ENCODE measurements around the gene CLDN9.

The CLDN9 gene

GRCh38 chr16:2963723-2964474 is 48.8 kb upstream of the CLDN9 start, which contains the start of gene KREMEN2:
Gene KREMEN2 (plus strand): TSS chr16:2964275. CDS start chr16:2964521, 246 bp downstream.
- ATAC-seq: peak; percentile 36
- TF ChIP-seq, protein P1, sequence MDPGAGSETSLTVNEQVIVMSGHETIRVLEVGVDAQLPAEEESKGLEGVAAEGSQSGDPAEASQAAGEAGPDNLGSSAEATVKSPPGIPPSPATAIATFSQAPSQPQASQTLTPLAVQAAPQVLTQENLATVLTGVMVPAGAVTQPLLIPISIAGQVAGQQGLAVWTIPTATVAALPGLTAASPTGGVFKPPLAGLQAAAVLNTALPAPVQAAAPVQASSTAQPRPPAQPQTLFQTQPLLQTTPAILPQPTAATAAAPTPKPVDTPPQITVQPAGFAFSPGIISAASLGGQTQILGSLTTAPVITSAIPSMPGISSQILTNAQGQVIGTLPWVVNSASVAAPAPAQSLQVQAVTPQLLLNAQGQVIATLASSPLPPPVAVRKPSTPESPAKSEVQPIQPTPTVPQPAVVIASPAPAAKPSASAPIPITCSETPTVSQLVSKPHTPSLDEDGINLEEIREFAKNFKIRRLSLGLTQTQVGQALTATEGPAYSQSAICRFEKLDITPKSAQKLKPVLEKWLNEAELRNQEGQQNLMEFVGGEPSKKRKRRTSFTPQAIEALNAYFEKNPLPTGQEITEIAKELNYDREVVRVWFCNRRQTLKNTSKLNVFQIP (CRISPR knock-in tag; IDR thresholded peaks at IDR 0.05; ENCODE audit: borderline replicate concordance, low read depth): no peak
- no peak for TF ChIP-seq CSDC2 (CRISPR knock-in tag; IDR thresholded peaks at IDR 0.05)
- TF ChIP-seq ZFP3 (CRISPR knock-in tag; IDR thresholded peaks at IDR 0.05): no peak
- no peak for TF ChIP-seq ESRRG (CRISPR knock-in tag; IDR thresholded peaks at IDR 0.05)
- no peak for TF ChIP-seq OSR1 (CRISPR knock-in tag; IDR thresholded peaks at IDR 0.05)
- TF ChIP-seq PPARA (CRISPR knock-in tag; IDR thresholded peaks at IDR 0.05; ENCODE audit: borderline replicate concordance): no peak
- TF ChIP-seq, protein P2, sequence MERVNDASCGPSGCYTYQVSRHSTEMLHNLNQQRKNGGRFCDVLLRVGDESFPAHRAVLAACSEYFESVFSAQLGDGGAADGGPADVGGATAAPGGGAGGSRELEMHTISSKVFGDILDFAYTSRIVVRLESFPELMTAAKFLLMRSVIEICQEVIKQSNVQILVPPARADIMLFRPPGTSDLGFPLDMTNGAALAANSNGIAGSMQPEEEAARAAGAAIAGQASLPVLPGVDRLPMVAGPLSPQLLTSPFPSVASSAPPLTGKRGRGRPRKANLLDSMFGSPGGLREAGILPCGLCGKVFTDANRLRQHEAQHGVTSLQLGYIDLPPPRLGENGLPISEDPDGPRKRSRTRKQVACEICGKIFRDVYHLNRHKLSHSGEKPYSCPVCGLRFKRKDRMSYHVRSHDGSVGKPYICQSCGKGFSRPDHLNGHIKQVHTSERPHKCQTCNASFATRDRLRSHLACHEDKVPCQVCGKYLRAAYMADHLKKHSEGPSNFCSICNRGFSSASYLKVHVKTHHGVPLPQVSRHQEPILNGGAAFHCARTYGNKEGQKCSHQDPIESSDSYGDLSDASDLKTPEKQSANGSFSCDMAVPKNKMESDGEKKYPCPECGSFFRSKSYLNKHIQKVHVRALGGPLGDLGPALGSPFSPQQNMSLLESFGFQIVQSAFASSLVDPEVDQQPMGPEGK (CRISPR knock-in tag; IDR thresholded peaks at IDR 0.05; ENCODE audit: borderline replicate concordance): no peak
- TF ChIP-seq SNAI2 (CRISPR knock-in tag; IDR thresholded peaks at IDR 0.05): no peak
- no peak for TF ChIP-seq ISL1 (CRISPR knock-in tag; IDR thresholded peaks at IDR 0.05)
- no peak for TF ChIP-seq BACH2 (CRISPR knock-in tag; IDR thresholded peaks at IDR 0.05; ENCODE audit: borderline replicate concordance)
- no peak for TF ChIP-seq ZNF8 (CRISPR knock-in tag; IDR thresholded peaks at IDR 0.05)
- TF ChIP-seq TCF4 (CRISPR knock-in tag; IDR thresholded peaks at IDR 0.05; ENCODE audit: borderline replicate concordance): no peak

GRCh38 chr16:2964475-2965336 is 48.0 kb upstream of the CLDN9 start:
- TF ChIP-seq ARNTL (CRISPR knock-in tag; IDR thresholded peaks at IDR 0.05; ENCODE audit: borderline replicate concordance, low read depth) (no peak), OSR1 (CRISPR knock-in tag; IDR thresholded peaks at IDR 0.05) (no peak), CSDC2 (CRISPR knock-in tag; IDR thresholded peaks at IDR 0.05) (no peak), GLIS3 (CRISPR knock-in tag; IDR thresholded peaks at IDR 0.05) (no peak), TOX (CRISPR knock-in tag; IDR thresholded peaks at IDR 0.05; ENCODE audit: borderline replicate concordance) (no peak), BACH2 (CRISPR knock-in tag; IDR thresholded peaks at IDR 0.05; ENCODE audit: borderline replicate concordance) (no peak), ISL1 (CRISPR knock-in tag; IDR thresholded peaks at IDR 0.05) (no peak)
- TF ChIP-seq, protein P3, sequence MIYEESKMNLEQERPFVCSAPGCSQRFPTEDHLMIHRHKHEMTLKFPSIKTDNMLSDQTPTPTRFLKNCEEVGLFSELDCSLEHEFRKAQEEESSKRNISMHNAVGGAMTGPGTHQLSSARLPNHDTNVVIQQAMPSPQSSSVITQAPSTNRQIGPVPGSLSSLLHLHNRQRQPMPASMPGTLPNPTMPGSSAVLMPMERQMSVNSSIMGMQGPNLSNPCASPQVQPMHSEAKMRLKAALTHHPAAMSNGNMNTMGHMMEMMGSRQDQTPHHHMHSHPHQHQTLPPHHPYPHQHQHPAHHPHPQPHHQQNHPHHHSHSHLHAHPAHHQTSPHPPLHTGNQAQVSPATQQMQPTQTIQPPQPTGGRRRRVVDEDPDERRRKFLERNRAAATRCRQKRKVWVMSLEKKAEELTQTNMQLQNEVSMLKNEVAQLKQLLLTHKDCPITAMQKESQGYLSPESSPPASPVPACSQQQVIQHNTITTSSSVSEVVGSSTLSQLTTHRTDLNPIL (CRISPR knock-in tag; IDR thresholded peaks at IDR 0.05; ENCODE audit: low read depth): no peak
- TF ChIP-seq, protein P4, sequence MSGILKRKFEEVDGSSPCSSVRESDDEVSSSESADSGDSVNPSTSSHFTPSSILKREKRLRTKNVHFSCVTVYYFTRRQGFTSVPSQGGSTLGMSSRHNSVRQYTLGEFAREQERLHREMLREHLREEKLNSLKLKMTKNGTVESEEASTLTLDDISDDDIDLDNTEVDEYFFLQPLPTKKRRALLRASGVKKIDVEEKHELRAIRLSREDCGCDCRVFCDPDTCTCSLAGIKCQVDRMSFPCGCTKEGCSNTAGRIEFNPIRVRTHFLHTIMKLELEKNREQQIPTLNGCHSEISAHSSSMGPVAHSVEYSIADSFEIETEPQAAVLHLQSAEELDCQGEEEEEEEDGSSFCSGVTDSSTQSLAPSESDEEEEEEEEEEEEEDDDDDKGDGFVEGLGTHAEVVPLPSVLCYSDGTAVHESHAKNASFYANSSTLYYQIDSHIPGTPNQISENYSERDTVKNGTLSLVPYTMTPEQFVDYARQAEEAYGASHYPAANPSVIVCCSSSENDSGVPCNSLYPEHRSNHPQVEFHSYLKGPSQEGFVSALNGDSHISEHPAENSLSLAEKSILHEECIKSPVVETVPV (CRISPR knock-in tag; IDR thresholded peaks at IDR 0.05): no peak
- TF ChIP-seq, protein P2 (CRISPR knock-in tag; IDR thresholded peaks at IDR 0.05; ENCODE audit: borderline replicate concordance): no peak
- ATAC-seq: peak; percentile 22

- no peak for ATAC-seq
Measured at GRCh38 chr16:2966043-2966807, 46.5 kb upstream of the CLDN9 start.

More at GRCh38 chr16:2966043-2966807, 46.5 kb upstream of the CLDN9 start:
- no peak for TF ChIP-seq ZNF8 (CRISPR knock-in tag; IDR thresholded peaks at IDR 0.05)

Data from SK-N-SH treated with all-trans-retinoic acid at 6 μM for 48 hours (cell line).